CD14-positive monocyte (primary cell): Measurements from ENCODE around the gene HNRNPM. TPM values are rescaled to one million over a fixed set of nuclear protein-coding genes. Genes with fewer than 3 reads are reported as not detected.

Experiments
- DNase-seq, 3 donors: peaks; one replicate each; pipeline ENCODE4 v3.0.0-alpha.2; 2011 to 2022
- H2AFZ ChIP-seq: 2 replicates; pipeline ENCODE4 v1.6.0; 2012; ENCODE audit warnings: mild to moderate bottlenecking, low read depth, low read length, inconsistent platforms; ENCODE audit not compliant: insufficient read depth, poor library complexity, severe bottlenecking
- H3K27ac ChIP-seq, 2 donors: 1 replicate in 1 of 2; 2 replicates in 1 of 2; pipeline ENCODE4 v1.5.1; 2012 to 2013; ENCODE audit warnings: low read length in 2 of 2, control low read depth in 1 of 2, inconsistent platforms in 1 of 2, low read depth in 1 of 2, mild to moderate bottlenecking in 1 of 2
- H3K27me3 ChIP-seq, 2 donors: one replicate each; pipeline versions ENCODE4 v1.6.0 to v1.6.1; 2011 to 2013; ENCODE audit warnings: low read length in 2 of 2; ENCODE audit not compliant: control insufficient read depth in 2 of 2, insufficient read depth in 2 of 2
- H3K36me3 ChIP-seq, 2 donors: replicated peaks in 1 of 2; 1 replicate in 1 of 2; 2 replicates in 1 of 2; pipeline versions ENCODE4 v1.5.1 to v1.6.1; 2012 to 2013; ENCODE audit warnings: low read length in 2 of 2, control low read depth in 1 of 2, inconsistent platforms in 1 of 2, mild to moderate bottlenecking in 1 of 2; ENCODE audit not compliant: insufficient read depth in 2 of 2, control insufficient read depth in 1 of 2
- H3K4me1 ChIP-seq, 2 donors: 1 replicate in 1 of 2; 2 replicates in 1 of 2; pipeline versions ENCODE4 v1.5.1 to v1.6.1; 2012 to 2013; ENCODE audit warnings: low read length in 2 of 2, control low read depth in 1 of 2, inconsistent platforms in 1 of 2, mild to moderate bottlenecking in 1 of 2, moderate library complexity in 1 of 2; ENCODE audit not compliant: insufficient read depth in 2 of 2, control insufficient read depth in 1 of 2
- H3K4me2 ChIP-seq: replicated peaks from 2 replicates; pipeline ENCODE3; 2012; ENCODE audit warnings: low read length, moderate library complexity, mild to moderate bottlenecking; ENCODE audit not compliant: poor library complexity, severe bottlenecking; ENCODE audit errors: extremely low read depth
- H3K4me3 ChIP-seq, 3 experiments: fragments of 200-600 bp in 1 of 3; sonication (generic) in 1 of 3; replicated peaks in 1 of 3; 1 replicate in 2 of 3; 2 replicates in 1 of 3; pipeline ENCODE4 v1.5.1; 2011 to 2013; ENCODE audit warnings: low read length in 3 of 3, mild to moderate bottlenecking in 3 of 3, control low read depth in 2 of 3, low read depth in 2 of 3, inconsistent platforms in 1 of 3, moderate library complexity in 1 of 3
- H3K79me2 ChIP-seq: 2 replicates; pipeline ENCODE4 v1.6.0; 2012; ENCODE audit warnings: mild to moderate bottlenecking, control low read depth, inconsistent platforms, low read length, moderate library complexity; ENCODE audit not compliant: insufficient read depth
- H3K9ac ChIP-seq: 2 replicates; pipeline ENCODE4 v1.6.0; 2017; ENCODE audit warnings: low read length, mild to moderate bottlenecking; ENCODE audit not compliant: insufficient read depth, poor library complexity, severe bottlenecking
- H3K9me3 ChIP-seq, 2 donors: replicated peaks in 1 of 2; 1 replicate in 1 of 2; 2 replicates in 1 of 2; pipeline versions ENCODE4 v1.5.1 to v1.6.1; 2012 to 2013; ENCODE audit warnings: low read length in 2 of 2, control low read depth in 1 of 2; ENCODE audit not compliant: control insufficient read depth in 1 of 2, insufficient read depth in 1 of 2
- H4K20me1 ChIP-seq: 2 replicates; pipeline ENCODE4 v1.6.0; 2012; ENCODE audit warnings: mild to moderate bottlenecking, low read length, control low read depth, moderate library complexity; ENCODE audit not compliant: insufficient read depth
- H3K27ac Mint-ChIP-seq, 7 donors: one replicate each; pipeline ENCODE4 v1.8.0; 2020; ENCODE audit warnings: mild to moderate bottlenecking in 7 of 7, mixed read lengths in 7 of 7, moderate library complexity in 6 of 7, inconsistent platforms in 2 of 7
- H3K27me3 Mint-ChIP-seq, 3 donors: one replicate each; pipeline ENCODE4 v1.8.0; 2021 to 2022; ENCODE audit warnings: low read depth in 3 of 3, mild to moderate bottlenecking in 3 of 3, mixed read lengths in 3 of 3, moderate library complexity in 3 of 3, inconsistent platforms in 1 of 3
- H3K36me3 Mint-ChIP-seq, 2 donors: one replicate each; pipeline ENCODE4 v1.8.0; 2020; ENCODE audit warnings: mixed read lengths in 2 of 2, inconsistent platforms in 1 of 2, mild to moderate bottlenecking in 1 of 2
- H3K4me1 Mint-ChIP-seq: one replicate; pipeline ENCODE4 v1.8.0; 2020; ENCODE audit warnings: mild to moderate bottlenecking, mixed read lengths
- H3K4me3 Mint-ChIP-seq, 2 donors: one replicate each; pipeline ENCODE4 v1.8.0; 2020; ENCODE audit warnings: mild to moderate bottlenecking in 2 of 2, mixed read lengths in 2 of 2, moderate library complexity in 1 of 2
- H3K9me3 Mint-ChIP-seq, 7 donors: one replicate each; pipeline ENCODE4 v1.8.0; 2020 to 2022; ENCODE audit warnings: mixed read lengths in 7 of 7, mild to moderate bottlenecking in 6 of 7, moderate library complexity in 6 of 7, inconsistent platforms in 2 of 7
- CTCF ChIP-seq: fragments of 200-600 bp; IDR thresholded peaks from one replicate; pipeline ENCODE4 v1.8.0; 2022; ENCODE audit warnings: antibody characterized with exemption, mild to moderate bottlenecking
- WGBS: methylation state at CpG from one replicate; pipeline ENCODE4 v1.1.5; 2013; ENCODE audit warnings: missing lambda C conversion rate; ENCODE audit not compliant: insufficient coverage; 5-methylcytosine and 5-hydroxymethylcytosine counted together
- intact Hi-C, 2 donors: fragments of 100-400 bp; cut with micrococcal nuclease; formaldehyde crosslinking; loops; one replicate each; pipeline versions ENCODE4 v1.15.0 to v1.15.1; 2023
- polyA plus RNA-seq, 3 donors: library from polyadenylated mRNA; depleted of rRNA in 1 of 3; unstranded in 2 of 3; stranded (reverse) in 1 of 3; fragments of 300-500 nt in 2 of 3; fragments of >200 nt in 1 of 3; fragmentation: Illumina TruSeq in 2 of 3; gene quantifications; 1 replicate in 2 of 3; 2 replicates in 1 of 3; pipeline ENCODE4 v1.2.3, GENCODE V29; 2012 to 2021

HNRNPM gene
- polyA plus RNA-seq, 3 donors = 77.0 to 121 (median 116) TPM

DNA sequence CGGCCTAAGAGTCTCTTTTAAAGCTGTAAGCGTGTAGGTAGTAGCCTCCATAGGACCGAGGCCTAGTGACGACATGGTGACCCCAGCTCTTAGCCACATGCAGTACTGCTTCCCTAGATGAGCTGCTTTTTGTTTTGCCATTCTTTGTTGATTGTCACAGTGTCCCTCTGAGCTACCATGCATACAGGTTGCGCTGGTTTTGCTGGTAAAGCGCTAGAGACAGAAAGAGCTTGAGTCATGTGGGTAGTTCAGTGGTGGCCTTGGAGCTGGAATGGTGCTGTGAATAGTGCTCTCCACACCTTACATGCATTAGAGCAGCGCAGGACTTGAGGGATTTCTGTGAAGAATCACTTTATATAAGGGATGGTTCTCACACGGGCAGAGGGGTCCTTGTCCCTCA is 5.1 kb downstream of the HNRNPM start:
- H4K20me1 ChIP-seq = peaks cover 99% of the 10 kb centered on the region
- no peak for TF ChIP-seq CTCF
- no peak for DNase-seq
- H3K36me3 Mint-ChIP-seq = peaks cover 35 to 45% of the 10 kb centered on the region in 2 donors
- peaks cover 23 to 44% of the 10 kb centered on the region in 2 donors for H3K36me3 ChIP-seq
- peak overlapping the region in 1 of 2 donors; percentile 44 for H3K27ac ChIP-seq
- no peak overlapping the region for H3K4me3 Mint-ChIP-seq
- H3K4me1 Mint-ChIP-seq = peaks cover 64% of the 10 kb centered on the region
- no peak overlapping the region for H2AFZ ChIP-seq
- no peaks in the 10 kb centered on the region for H3K9me3 ChIP-seq
- intact Hi-C loops = loop anchor here (5.0 to 10.0 kb wide), 2 partner anchors 38 to 55 kb away; partner anchors contain the start of genes MARCHF2 (in 2 of the 2) and PRAM1 (in 1 of the 2)
- H3K27ac Mint-ChIP-seq = peak overlapping the region in 3 of 7 donors; percentile 18 to 86 (median 84)
- H3K27me3 ChIP-seq = no peaks in the 10 kb centered on the region
- H3K79me2 ChIP-seq = peaks cover 99% of the 10 kb centered on the region
- WGBS = 91% methylated on average over 5 of the region's 8 CpGs
- H3K9ac ChIP-seq = no peak overlapping the region
- H3K4me2 ChIP-seq = no peak overlapping the region
- H3K9me3 Mint-ChIP-seq = no peaks in the 10 kb centered on the region
- no peak overlapping the region for H3K4me3 ChIP-seq
- H3K4me1 ChIP-seq = peaks cover 17 to 19% of the 10 kb centered on the region in 2 donors
- H3K27me3 Mint-ChIP-seq = peaks cover 0 to 1% (median 0%) of the 10 kb centered on the region in 3 donors

- Histone ChIP-seq H3K4me1 (peaks cover 5 to 11% of the 10 kb centered on the region in 2 donors), H3K4me3 (no peak overlapping the region), H3K9me3 (no peaks in the 10 kb centered on the region), H3K9ac (no peak overlapping the region), H2AFZ (no peak overlapping the region), H3K27me3 (no peaks in the 10 kb centered on the region), H3K79me2 (peaks cover 99% of the 10 kb centered on the region), H3K27ac (peak overlapping the region in 1 of 2 donors; percentile 30), H3K4me2 (no peak overlapping the region), H3K36me3 (peaks cover 32 to 58% of the 10 kb centered on the region in 2 donors), H4K20me1 (peaks cover 99% of the 10 kb centered on the region)
- DNase-seq = no peak
- 67% methylated on average over 1 of the region's 6 CpGs for WGBS
- peaks cover 57% of the 10 kb centered on the region for H3K4me1 Mint-ChIP-seq
- H3K4me3 Mint-ChIP-seq = no peak overlapping the region
- intact Hi-C loops = no loop called here
- peaks cover 46 to 58% of the 10 kb centered on the region in 2 donors for H3K36me3 Mint-ChIP-seq
- peaks cover 0 to 1% (median 0%) of the 10 kb centered on the region in 3 donors for H3K27me3 Mint-ChIP-seq
- TF ChIP-seq CTCF = no peak
- no peaks in the 10 kb centered on the region for H3K9me3 Mint-ChIP-seq
- peak overlapping the region in 6 of 7 donors; percentile 46 to 78 (median 70) for H3K27ac Mint-ChIP-seq
Observed at GRCh38 chr19:8451377-8451776, 6.6 kb downstream of the HNRNPM start.
